Effector CD8-positive, alpha-beta T cell (primary cell): Measurements from ENCODE around the gene CCSER2.
"Not testable (repeated sequence)": the region's sequence is repeated elsewhere in the genome, so short reads cannot be mapped to it uniquely, and the experiment has no call there.

Source experiments
- DNase-seq: peaks from one replicate; lab custom pipeline; 2025; lab: John Stamatoyannopoulos, UW

CCSER2 gene

GRCh38 chr10:84522612-84523462, 194.4 kb downstream of the CCSER2 start:
- DNase-seq: no peak

- DNase-seq: no peak
Observed at GRCh38 chr10:84523526-84523925, 195.1 kb downstream of the CCSER2 start.

GRCh38 chr10:84524435-84524834, 196.0 kb downstream of the CCSER2 start:
- no peak for DNase-seq

GRCh38 chr10:84525120-84525806, 196.9 kb downstream of the CCSER2 start:
- DNase-seq: no peak

DNA sequence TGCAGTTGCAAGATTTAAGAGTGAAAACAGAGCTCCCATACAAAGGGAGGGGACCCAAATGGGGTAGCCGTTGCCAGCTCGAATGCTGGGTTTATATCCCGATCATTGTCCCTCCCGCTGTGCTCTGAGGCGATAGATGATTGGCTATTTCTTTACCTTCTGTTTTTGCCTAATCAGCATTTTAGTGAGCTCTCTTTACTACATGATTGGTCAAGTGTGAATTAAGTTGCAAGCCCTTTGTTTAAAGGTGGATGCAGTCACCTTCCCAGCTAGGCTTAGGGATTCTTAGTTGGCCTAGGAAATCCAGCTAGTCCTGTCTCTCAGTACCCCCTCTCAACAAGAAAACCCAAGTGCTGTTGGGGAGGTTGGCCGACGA, 197.4 kb downstream of the CCSER2 start:
- not testable (repeated sequence) for DNase-seq

GRCh38 chr10:84527386-84527785, 199.0 kb downstream of the CCSER2 start:
- not testable (repeated sequence) for DNase-seq

DNA sequence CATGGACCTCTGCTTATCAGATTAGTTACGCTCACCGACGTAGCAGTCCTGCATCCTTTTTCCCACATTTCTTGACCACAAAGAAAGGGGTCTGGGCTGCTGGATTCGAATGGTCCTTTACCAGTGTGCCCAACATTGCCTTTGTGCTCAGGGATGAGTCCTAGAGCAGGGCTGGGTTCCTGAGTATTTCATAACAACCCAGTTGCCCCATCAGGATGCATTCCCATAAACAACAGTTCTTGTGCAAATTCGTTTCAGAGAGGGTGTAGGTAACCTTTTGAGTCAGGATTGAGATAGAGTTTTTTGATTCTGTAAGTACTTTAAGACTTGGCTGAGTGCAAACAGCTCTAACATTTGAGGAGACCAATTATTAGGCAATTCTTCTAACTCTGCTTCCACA, 200.1 kb downstream of the CCSER2 start:
- not testable (repeated sequence) for DNase-seq

DNA sequence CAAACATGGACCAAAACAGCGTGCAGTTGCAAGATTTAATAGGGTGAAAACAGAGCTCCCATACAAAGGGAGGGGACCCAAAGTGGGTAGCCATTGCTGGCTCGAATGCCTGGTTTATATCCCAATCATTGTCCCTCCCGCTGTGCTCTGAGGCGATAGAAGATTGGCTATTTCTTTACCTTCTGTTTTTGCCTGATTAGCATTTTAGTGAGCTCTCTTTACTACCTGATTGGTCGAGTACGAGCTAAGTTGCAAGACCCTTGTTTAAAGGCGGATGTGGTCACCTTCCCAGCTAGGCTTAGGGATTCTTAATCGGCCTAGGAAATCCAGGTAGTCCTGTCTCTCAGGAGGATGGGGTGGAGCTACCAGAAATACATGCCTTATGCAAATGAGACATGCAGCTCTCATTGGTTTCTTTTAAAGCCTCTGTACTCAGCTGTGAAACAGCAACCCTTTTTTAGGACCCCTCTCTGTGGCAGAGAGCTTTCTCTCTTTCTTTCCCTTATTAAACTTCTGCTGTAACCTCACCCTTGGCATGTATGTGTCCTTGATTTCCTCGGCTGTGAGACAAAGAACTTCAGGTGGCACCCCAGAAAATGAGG, 202.4 kb downstream of the CCSER2 start:
- no peak for DNase-seq

DNA sequence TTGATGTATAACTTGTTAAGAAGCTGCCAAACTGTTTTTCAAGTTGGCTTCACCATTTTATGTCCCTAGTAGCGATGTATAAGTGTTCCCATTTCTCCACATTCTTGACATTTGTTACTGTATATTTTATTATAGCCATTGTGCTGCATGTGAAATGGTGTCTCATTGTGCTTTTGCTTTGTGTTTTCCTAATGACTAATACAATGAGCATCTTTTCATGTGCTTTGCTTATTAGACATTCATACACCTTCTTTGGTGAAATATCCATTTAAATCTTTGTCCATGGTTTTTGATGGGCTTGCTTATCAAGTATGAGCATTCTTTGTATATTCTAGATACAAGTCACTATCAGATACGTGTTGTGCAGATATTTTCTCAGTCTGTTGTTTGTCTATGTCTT, 203.0 kb downstream of the CCSER2 start:
- DNase-seq: no peak

- DNase-seq: no peak
Observed at GRCh38 chr10:84534168-84534567, 205.8 kb downstream of the CCSER2 start.

- no peak for DNase-seq
Observed at GRCh38 chr10:84537447-84537931, 209.1 kb downstream of the CCSER2 start.

DNA sequence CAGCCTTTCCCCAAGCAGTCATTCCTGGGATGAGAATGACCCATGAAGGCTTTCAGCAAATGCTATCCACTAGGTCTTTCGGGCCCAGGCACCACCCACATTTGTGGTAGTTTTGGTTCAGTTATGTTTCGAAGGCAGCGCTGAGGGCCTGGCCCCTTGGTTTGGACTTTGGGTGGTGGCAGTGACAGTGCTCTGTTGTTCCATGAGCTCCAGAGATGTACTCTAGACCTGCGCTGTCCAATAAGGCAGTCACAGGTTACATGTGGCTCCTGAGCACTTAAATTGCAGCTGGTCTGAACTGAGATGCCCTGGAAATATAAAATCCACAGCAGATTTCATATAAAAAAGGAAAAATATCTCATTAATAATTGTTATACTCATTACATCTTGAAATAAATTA, 209.6 kb downstream of the CCSER2 start:
- DNase-seq: no peak

DNA sequence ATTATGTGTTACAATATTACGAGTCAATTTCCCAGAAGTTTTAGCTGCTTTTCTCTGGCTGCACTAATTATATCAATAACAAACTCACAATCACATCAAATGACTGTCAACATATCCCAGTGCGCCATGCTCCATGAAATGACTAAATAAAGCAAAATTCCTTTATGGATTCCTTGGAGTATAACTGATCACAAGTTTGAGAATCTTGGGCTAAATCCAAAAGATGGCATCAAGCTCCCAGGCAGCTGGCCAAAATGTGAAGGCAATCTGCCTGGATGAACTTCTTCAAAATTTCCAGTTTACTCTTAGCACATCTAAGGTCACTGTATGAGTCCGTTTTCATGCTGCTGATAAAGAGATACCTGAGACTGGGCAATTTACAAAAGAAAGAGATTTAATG, 210.8 kb downstream of the CCSER2 start:
- DNase-seq: no peak

GRCh38 chr10:84540022-84540616, 211.7 kb downstream of the CCSER2 start:
- DNase-seq: no peak

GRCh38 chr10:84540617-84541288, 212.4 kb downstream of the CCSER2 start:
- DNase-seq: peak; percentile 36

DNA sequence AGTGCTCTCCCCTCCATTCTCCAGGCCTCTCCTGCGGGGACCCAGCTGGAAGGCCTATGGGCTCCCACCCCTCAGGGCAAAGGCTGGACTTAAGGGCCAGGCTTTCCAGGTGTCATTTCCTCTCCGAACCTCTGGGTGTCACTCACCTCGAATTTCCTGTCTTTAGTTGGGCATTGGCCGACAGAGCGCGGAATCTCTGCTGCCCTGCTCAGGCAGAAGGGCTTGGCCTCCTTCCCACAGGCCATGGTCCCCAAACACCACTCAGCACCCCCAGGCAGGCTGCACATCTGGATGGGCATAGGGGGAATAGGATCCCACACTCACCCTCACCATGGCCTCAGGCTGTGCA, 212.9 kb downstream of the CCSER2 start:
- DNase-seq: no peak

GRCh38 chr10:84542522-84543490, 214.4 kb downstream of the CCSER2 start:
- DNase-seq: no peak

DNA sequence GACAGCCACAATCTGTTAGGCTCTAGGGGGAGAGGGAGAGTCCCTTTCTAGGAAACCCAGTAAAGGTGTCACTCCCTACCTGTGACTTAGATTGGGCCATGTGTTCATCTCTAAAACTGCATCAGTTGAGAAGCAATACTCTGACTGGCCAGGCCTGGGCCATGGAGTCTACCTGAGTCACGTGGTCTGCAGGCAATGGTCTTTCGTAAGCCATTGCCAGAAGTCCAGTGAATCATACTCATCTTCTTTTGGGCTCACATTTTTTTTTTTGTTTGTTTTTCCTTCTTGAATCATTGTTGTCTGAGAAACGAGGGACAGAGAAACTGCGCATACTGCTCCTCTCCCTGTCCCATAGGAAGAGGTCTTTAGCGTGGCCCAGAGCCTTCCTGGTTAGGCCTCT, 215.6 kb downstream of the CCSER2 start:
- DNase-seq: no peak

DNA sequence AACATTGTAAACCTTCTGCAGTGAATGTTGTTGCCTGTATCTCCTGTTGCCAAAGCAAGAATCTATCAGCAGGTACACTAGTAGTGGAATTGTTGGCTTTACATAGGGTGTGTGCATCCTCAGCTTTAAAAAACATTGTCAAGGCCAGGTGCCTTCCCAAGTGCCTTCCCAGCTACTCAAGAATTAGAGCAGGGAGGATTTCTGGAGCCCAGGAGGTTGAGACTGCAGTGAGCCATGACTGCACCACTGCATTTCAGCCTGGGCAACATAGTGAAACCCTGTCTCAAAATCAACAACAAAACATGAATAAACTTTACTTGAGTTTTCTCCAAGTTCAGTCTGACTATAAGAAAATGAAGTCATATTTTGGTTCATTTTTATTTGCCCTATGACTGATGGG, 217.3 kb downstream of the CCSER2 start:
- no peak for DNase-seq

DNA sequence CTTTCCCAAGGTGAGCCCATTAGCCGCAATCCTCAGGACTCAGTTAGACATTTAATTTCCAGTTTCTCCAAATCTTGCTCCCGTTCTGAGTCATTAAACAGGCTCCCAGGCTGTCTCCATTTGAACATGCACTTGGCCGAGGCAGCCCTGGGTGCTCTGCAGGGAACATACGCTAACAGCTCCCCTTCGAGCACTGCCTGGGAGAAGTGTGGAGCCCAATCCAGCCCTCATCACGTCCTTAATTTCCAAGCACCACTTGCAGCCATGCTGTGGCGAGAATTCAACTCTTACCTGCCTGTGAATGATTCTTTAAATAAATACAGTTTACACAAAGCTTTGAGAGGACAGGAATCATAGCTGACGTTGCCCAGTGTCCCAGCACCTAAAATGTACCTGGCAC, 218.2 kb downstream of the CCSER2 start:
- DNase-seq: no peak

DNA sequence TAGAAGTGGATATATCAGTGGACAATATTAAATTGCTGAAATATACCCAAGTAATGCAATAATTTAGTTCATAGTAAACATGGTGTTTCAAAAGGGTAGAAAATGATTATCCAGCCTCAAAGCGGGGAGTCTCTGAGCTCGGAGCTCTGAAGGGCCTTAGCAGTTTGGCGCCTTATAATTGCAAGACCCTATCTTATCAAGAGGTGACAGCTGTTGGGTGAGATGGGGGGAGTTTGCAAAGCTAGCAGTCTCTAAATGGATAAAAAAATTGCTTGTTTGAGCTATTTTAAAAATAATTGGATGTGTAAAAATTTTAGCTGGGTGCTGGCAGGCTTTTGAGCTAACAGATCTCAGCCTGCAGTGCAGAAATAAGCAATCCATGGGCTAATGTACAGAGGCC, 219.2 kb downstream of the CCSER2 start:
- DNase-seq: no peak
